Kidney (tissue), 14 donors: ENCODE results near the gene SMAGP. TPM values are rescaled to one million over a fixed set of nuclear protein-coding genes. Genes with fewer than 3 reads are reported as not detected.
"Not testable (repeated sequence)": the region's sequence is repeated elsewhere in the genome, so short reads cannot be mapped to it uniquely, and the experiment has no call there.

Source experiments
- DNase-seq, 5 donors: peaks; one replicate each; pipeline ENCODE4 v3.0.0-alpha.2; 2013 to 2020
- FAIRE-seq: peaks from 2 replicates; lab custom pipeline; 2012; peaks lifted over from hg19 to GRCh38; lab: Jason Lieb, UNC
- H3K27ac ChIP-seq, 2 donors: one replicate each; pipeline ENCODE4 v1.7.0; 2013; ENCODE audit warnings: low read depth in 2 of 2, low read length in 2 of 2, inconsistent platforms in 1 of 2
- H3K27me3 ChIP-seq: one replicate; pipeline ENCODE4 v1.7.1; 2013; ENCODE audit warnings: low read length, inconsistent platforms; ENCODE audit not compliant: control insufficient read depth, insufficient read depth
- H3K36me3 ChIP-seq, 3 donors: one replicate each; pipeline versions ENCODE4 v1.7.0 to v1.7.1; 2013; ENCODE audit warnings: low read length in 3 of 3, control low read depth in 1 of 3, inconsistent platforms in 1 of 3; ENCODE audit not compliant: insufficient read depth in 3 of 3, control insufficient read depth in 2 of 3
- H3K4me1 ChIP-seq, 3 donors: one replicate each; pipeline versions ENCODE4 v1.7.0 to v1.7.1; 2013; ENCODE audit warnings: low read length in 3 of 3, inconsistent platforms in 1 of 3, low read depth in 1 of 3; ENCODE audit not compliant: control insufficient read depth in 2 of 3, insufficient read depth in 2 of 3
- H3K4me3 ChIP-seq, 3 donors: one replicate each; pipeline versions ENCODE4 v1.7.0 to v1.8.1; 2013; ENCODE audit warnings: low read length in 3 of 3, control low read depth in 1 of 3, inconsistent platforms in 1 of 3
- H3K9ac ChIP-seq, 3 donors: one replicate each; pipeline versions ENCODE4 v1.7.0 to v1.7.1; 2013; ENCODE audit warnings: low read length in 3 of 3, control low read depth in 1 of 3, inconsistent platforms in 1 of 3
- H3K9me3 ChIP-seq, 3 donors: one replicate each; pipeline versions ENCODE4 v1.7.0 to v1.7.1; 2013; ENCODE audit warnings: low read length in 3 of 3, control low read depth in 1 of 3, inconsistent platforms in 1 of 3; ENCODE audit not compliant: control insufficient read depth in 2 of 3, insufficient read depth in 1 of 3
- CTCF ChIP-seq: IDR thresholded peaks from 3 replicates; pipeline ENCODE4 v1.5.1; 2012; ENCODE audit warnings: mild to moderate bottlenecking, moderate library complexity, borderline replicate concordance; ENCODE audit not compliant: insufficient read depth; ENCODE audit errors: extremely low read depth
- intact Hi-C: fragments of 100-400 bp; cut with DNase I; formaldehyde crosslinking; loops from one replicate; pipeline ENCODE4 v1.11.1; 2022
- polyA plus RNA-seq: library from polyadenylated mRNA; stranded (reverse); fragments of 350-450 nt; fragmentation: Illumina TruSeq; extraction: RNeasy Lipid Tissue Mini Kit (QIAGEN cat#74804); gene quantifications from one replicate; pipeline ENCODE4 v1.2.3, GENCODE V29; 2014; ENCODE audit warnings: low read depth, low replicate concordance; ENCODE audit not compliant: insufficient read depth
- total RNA-seq: library from RNA; stranded (reverse); fragmentation: NEBNext Ultra II Directional; extraction: Animal tissue kit (Norgen Biotek cat#: 25700); gene quantifications from one replicate; pipeline ENCODE4 v1.2.1, GENCODE V29; 2021
- donor health status: control.
- donor health status: control.
- donor health status: control.
- donor health status: control.
- donor health status: control.
- donor health status: DM: yes; HTN: yes; CAD: no.
- donor health status: Normal renal cell carcinoma (clear cell type).

Gene SMAGP
- total and polyA plus RNA-seq, 2 donors from 2014 or later, result 22.8 to 28.5 TPM

DNA sequence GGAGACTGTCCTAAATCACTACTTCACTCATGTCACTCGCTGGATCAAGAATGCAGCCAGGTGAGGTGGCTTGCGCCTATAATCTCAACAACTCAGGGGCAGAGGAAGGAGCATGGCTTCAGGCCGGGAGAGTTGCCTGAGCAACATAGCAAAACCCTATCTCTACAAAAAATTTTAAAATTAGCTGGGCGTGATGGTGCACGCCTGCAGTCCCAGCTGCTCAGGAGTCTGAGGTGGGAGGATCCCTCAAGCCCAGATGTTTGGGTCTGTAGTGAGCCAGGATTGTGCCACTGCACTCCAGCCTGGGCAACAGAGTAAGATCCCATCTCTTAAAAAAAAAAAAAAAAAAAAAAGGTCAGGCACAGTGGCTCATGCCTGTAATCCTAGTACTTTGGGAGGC lies 5.9 kb downstream of the SMAGP start:
- Histone ChIP-seq H3K4me1 (peaks cover 0 to 2% (median 0%) of the 10 kb centered on the region in 3 donors), H3K9me3 (no peaks in the 10 kb centered on the region), H3K36me3 (no peaks in the 10 kb centered on the region), H3K4me3 (no peak overlapping the region), H3K27ac (no peak overlapping the region), H3K9ac (no peak overlapping the region), H3K27me3 (no peaks in the 10 kb centered on the region)
- FAIRE-seq (no peak), DNase-seq (no peak)
- TF ChIP-seq CTCF, result no peak
- intact Hi-C loops, result no loop called here

DNA sequence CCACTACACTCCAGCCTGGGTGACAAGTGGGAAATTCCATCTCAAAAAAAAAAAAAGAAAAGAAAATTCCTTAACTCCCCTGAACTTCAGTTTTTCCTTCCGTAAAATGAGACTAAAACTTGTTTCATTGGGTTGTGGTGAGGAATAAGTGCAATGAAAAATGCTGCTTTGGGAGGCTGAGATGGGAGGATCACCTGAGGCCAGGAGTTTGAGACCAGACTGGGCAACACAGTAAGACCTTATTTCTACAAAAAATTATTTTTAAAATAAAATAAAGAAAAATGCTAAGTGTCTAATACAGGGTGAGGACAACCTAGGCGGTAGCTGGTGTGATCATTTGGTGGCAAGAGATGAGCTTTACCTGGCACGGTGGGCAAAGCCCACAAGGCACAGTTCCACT lies 6.9 kb downstream of the SMAGP start:
- H3K9ac ChIP-seq, result no peak overlapping the region
- FAIRE-seq, result no peak
- H3K9me3 ChIP-seq, result no peaks in the 10 kb centered on the region
- no peaks in the 10 kb centered on the region for H3K4me1 ChIP-seq
- no peaks in the 10 kb centered on the region for H3K27me3 ChIP-seq
- no peak for TF ChIP-seq CTCF
- H3K27ac ChIP-seq, result no peak overlapping the region
- no peak overlapping the region for H3K4me3 ChIP-seq
- intact Hi-C loops, result no loop called here
- no peak for DNase-seq
- H3K36me3 ChIP-seq, result no peaks in the 10 kb centered on the region

DNA sequence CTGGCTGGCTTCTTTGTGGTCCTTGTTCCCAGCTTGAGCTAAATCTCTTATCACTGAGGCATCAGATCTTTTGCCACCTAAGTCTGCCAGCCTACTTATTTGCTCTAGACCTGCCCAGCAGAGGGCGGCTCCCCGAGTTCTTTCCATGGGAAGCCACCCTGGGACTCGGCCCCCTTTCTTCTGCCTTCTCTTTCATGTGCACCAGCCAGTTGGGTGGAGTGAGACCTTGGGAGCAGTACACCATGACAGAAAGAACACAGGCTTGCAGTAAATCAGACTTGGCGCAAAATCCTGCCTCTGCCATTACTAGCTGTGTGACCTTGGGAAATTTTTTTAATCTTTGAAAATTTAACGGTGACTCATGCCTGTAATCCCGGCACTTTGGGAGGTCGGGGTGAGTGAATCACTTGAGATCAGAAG lies 7.4 kb downstream of the SMAGP start:
- Histone ChIP-seq H3K36me3 (no peaks in the 10 kb centered on the region), H3K4me1 (no peaks in the 10 kb centered on the region), H3K27me3 (no peaks in the 10 kb centered on the region), H3K9ac (no peak overlapping the region), H3K27ac (peak overlapping the region in 1 of 2 donors; percentile 32), H3K9me3 (no peaks in the 10 kb centered on the region), H3K4me3 (no peak overlapping the region)
- intact Hi-C loops, result no loop called here
- TF ChIP-seq CTCF, result peak; percentile 36
- peak; percentile 72 to 88 (median 85) for DNase-seq
- no peak for FAIRE-seq

DNA sequence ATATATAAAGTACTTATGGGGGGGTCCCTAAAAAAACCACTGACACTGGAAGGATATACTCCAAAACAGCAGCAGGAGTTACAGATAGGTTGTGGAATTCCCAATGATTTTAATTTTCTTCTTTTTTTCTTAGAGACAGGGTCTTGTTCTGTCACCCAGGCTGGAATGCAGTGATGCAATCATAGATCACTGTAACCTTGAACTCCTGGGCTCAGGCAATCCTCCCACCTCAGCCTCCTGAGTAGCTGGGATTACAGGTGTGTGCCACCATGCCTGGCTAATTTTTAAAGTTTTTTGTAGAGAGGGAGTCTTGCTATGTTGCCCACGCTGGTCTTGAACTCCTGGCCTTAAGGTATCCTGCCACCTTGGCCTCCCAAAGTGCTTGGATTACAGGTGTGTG lies 10.6 kb downstream of the SMAGP start:
- intact Hi-C loops, H3K9me3 ChIP-seq, H3K4me3 ChIP-seq, DNase-seq, H3K9ac ChIP-seq, H3K27me3 ChIP-seq, H3K27ac ChIP-seq, FAIRE-seq, H3K36me3 ChIP-seq, H3K4me1 ChIP-seq: not testable (repeated sequence)
